GM10266 (cell line): ENCODE measurements around the gene EBF3.

Experiments
- DNase-seq: peaks from one replicate; pipeline ENCODE4 v3.0.0; 2012; ENCODE audit errors: extremely low spot score
- CTCF ChIP-seq: IDR thresholded peaks from 2 replicates; pipeline ENCODE4 v1.5.1; 2012; ENCODE audit warnings: mild to moderate bottlenecking, low read depth; ENCODE audit not compliant: control insufficient read depth, insufficient read depth; ENCODE audit errors: missing control alignments

EBF3 gene

GRCh38 chr10:129867631-129868179, 96.4 kb downstream of the EBF3 start:
- DNase-seq, result no peak
- no peak for TF ChIP-seq CTCF

GRCh38 chr10:129866894-129867293, 97.2 kb downstream of the EBF3 start:
- TF ChIP-seq CTCF, result no peak
- no peak for DNase-seq

GRCh38 chr10:129865960-129866359, 98.1 kb downstream of the EBF3 start:
- no peak for DNase-seq
- TF ChIP-seq CTCF, result no peak

GRCh38 chr10:129865413-129865812, 98.7 kb downstream of the EBF3 start:
- no peak for DNase-seq
- TF ChIP-seq CTCF, result no peak

GRCh38 chr10:129864601-129865126, 99.4 kb downstream of the EBF3 start:
- no peak for TF ChIP-seq CTCF
- DNase-seq, result no peak

- no peak for TF ChIP-seq CTCF
- no peak for DNase-seq
Measured at GRCh38 chr10:129864082-129864481, 100.0 kb downstream of the EBF3 start.

GRCh38 chr10:129863201-129863663, 100.8 kb downstream of the EBF3 start:
- no peak for DNase-seq
- TF ChIP-seq CTCF, result no peak
